AG09309 (cell line): ENCODE results near the gene ZFP82.

Experiments
- DNase-seq: peaks from one replicate; pipeline ENCODE4 v3.0.0-alpha.2; 2010; ENCODE audit warnings: low read depth
- H3K4me3 ChIP-seq: 2 replicates; pipeline ENCODE4 v1.5.1; 2011; ENCODE audit warnings: mild to moderate bottlenecking, low read depth, low read length, moderate library complexity; ENCODE audit not compliant: control insufficient read depth
- TF ChIP-seq, protein P1 (sequence below): IDR thresholded peaks from 2 replicates; pipeline ENCODE4 v1.5.1; 2011; ENCODE audit warnings: mild to moderate bottlenecking, low read depth, low read length, inconsistent platforms; ENCODE audit not compliant: insufficient read depth, control insufficient read depth; ENCODE audit errors: missing control alignments

The ZFP82 gene

DNA sequence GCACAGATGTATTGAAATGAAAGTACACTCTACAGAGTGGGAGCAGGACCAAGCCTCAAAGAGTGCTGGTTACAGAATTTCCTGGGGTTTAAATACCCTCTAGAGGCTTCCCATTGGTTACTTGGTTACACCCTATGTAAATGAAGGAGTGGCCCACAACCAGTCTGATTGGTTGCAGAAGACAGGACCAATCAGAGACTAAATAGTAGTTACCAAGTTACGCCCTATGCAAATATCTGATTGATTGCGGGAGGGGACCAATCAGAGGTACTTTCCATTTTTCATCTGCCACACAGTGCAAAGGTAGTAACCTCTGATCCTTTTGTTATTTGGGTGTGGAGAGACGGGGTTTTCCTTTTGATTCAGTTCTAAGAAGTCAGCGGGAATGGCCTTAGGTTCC lies 5.5 kb upstream of the ZFP82 start:
- no peak overlapping the region for H3K4me3 ChIP-seq
- DNase-seq: no peak
- TF ChIP-seq, protein P1, sequence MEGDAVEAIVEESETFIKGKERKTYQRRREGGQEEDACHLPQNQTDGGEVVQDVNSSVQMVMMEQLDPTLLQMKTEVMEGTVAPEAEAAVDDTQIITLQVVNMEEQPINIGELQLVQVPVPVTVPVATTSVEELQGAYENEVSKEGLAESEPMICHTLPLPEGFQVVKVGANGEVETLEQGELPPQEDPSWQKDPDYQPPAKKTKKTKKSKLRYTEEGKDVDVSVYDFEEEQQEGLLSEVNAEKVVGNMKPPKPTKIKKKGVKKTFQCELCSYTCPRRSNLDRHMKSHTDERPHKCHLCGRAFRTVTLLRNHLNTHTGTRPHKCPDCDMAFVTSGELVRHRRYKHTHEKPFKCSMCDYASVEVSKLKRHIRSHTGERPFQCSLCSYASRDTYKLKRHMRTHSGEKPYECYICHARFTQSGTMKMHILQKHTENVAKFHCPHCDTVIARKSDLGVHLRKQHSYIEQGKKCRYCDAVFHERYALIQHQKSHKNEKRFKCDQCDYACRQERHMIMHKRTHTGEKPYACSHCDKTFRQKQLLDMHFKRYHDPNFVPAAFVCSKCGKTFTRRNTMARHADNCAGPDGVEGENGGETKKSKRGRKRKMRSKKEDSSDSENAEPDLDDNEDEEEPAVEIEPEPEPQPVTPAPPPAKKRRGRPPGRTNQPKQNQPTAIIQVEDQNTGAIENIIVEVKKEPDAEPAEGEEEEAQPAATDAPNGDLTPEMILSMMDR: no peak

DNA sequence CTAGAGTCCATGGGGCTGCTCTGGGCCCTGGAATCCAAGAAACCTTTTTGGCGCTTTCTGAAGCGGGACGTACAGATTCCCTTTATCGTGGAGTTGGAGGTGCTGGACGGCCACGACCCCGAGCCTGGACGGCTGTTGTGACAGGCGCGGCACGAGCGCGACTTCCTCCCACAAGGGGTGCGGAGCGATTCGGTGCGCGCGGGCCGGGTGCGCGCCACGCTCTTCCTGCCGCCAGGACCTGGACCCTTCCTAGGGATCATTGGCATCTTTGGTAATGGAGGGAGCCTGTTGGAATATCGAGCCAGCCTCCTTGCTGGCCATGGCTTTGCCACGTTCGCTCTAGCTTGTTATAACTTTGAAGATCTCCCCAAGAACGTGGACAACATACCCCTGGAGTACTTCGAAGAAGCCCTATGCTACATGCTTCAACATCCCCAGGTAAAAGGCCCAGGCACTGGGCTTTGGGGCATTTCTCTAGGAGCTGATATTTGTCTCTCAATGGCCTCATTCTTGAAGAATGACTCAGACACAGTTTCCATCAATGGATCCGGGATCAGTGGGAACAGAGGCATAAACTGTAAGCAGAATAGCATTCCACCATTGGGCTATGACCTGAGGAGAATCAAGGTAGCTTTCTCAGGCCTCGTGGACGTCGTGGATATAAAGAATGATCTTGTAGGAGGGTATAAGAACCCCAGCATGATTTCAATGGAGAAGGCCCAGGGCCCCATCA lies 3.5 kb upstream of the ZFP82 start:
- TF ChIP-seq, protein P1: no peak
- no peak for DNase-seq
- H3K4me3 ChIP-seq: peak overlapping the region; percentile 50

DNA sequence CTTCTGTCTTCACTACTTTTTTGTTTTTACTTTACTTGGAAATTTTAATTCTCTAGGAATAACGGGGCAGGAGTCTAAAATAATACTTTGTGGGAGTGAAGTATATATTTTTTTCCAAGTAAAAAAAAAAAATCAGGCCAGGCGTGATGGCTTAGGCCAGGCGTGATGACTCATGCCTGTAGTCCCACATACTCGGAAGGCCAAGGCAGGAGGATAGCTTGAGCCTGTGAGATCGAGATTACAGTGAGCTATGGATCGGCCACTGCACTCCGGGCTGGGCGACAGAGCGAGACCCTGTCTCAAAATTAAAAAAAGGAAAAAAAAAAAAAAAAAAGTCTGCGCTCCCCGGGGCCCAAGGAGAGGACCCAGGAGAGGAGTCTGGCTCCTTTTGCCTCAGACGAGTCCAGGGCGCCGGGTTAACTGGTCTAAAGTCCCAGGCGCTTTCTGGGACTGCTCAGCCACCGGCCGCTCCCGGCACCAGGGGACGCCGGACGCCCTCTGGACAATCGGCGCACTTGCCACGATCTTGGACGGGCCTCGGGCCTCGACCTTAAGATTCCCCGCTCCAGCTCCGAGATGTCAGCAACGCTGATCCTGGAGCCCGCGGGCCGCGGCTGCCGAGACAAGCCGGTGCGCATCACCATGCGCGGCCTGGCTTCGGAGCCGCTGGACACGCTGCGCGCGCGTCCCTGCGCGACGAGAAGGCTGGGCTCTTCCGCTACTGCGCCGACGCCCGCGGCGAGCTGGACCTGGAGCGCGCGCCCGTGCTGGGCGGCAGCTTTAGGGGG lies 2.7 kb upstream of the ZFP82 start:
- TF ChIP-seq, protein P1: peak; percentile 6
- no peak for DNase-seq
- H3K4me3 ChIP-seq: peak overlapping the region; percentile 50

DNA sequence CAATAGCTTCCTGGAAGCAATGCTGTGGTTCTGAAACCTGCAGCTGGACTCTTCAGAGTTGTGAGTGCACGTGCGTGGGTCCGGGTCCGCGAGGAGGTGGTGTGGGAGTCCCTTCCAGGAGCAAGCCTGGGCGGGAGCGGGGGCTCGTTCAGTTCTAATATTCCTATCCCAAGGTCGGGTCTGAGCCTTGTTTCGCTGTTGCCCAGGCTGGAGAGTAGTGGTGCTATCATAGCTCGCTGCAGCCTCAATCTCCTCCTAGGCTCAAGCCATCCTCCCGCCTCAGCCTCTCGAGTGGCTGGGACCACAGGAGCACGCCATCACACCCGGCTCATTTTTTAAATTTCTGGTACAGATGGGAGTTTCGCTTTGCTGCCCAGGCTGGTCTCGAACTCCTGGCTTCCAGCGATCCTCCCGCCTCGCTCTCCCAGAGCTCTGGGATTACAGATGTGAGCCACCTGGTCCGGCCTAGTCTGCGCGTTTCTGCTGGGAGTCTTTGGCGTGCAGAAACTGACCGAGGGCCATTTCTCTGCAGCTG lies 625 bp downstream of the ZFP82 start:
- TF ChIP-seq, protein P1: no peak

DNA sequence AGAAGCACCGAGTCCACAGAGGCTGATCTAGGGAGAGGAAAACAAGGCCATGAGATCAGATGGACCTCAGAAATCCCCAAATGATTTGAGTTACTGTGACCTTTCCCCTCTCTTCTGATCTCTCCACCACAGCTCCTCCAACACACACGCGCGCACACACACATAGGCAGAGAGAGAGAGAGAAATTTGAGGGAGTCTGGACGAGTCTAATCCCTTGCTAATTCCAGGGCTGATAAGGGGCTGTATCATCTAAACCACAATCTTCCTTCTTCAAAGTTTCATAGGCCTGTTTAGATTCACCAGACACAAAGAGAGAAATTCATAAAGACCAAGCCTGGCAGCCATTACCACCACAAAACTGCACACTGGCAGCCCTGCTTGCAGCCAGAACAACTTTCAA lies 8.6 kb downstream of the ZFP82 start:
- TF ChIP-seq, protein P1: no peak
- H3K4me3 ChIP-seq: no peak overlapping the region
- DNase-seq: no peak

More for the DNA sequence above, 625 bp downstream of the ZFP82 start:
- peak overlapping the region; percentile 75 for H3K4me3 ChIP-seq
- no peak for DNase-seq

DNA sequence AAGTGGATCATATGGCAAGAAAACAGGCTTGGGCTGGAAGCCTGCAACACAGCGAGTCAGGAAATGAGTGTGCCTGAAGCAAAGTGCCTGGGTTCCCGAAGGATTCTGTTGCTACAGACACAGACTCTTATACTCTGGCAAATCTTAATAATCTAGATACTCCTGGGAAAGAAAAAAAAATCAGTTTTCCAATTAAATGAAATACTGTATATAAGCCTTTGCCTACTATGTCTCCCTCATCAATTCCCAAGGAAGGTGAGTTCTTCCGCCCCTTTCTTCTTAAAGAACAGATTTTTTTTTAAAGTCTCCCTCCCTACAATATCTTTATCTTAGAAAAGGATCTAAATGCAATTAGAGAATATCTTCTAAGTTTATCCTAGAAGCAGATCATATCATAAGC lies 10.3 kb downstream of the ZFP82 start:
- no peak for DNase-seq
- no peak overlapping the region for H3K4me3 ChIP-seq
- TF ChIP-seq, protein P1: no peak
